ENCODE measurements around the gene DNAJC24.

DNAJC24 gene

DNA sequence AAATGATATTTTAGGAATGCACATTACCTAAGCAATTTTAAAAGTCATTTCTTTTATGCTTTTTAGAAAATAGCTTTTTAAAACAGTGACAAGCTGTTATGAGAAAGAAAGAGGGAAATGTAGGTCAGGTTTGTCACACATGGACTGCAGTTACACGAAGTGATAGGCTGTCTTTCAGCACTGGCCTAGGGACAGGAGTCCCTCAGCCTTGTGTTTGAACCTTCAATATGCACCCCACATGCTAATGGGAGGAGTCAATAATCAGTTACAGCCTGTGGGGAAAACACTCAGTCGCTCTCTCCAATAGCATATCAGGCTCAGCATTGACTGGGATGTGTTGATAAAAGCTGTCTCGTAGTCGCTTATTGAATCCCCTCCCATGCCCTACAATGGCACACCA lies 45.8 kb downstream of the DNAJC24 start:
- no peak for DNase-seq (ENCODE audit: low spot score)

DNA sequence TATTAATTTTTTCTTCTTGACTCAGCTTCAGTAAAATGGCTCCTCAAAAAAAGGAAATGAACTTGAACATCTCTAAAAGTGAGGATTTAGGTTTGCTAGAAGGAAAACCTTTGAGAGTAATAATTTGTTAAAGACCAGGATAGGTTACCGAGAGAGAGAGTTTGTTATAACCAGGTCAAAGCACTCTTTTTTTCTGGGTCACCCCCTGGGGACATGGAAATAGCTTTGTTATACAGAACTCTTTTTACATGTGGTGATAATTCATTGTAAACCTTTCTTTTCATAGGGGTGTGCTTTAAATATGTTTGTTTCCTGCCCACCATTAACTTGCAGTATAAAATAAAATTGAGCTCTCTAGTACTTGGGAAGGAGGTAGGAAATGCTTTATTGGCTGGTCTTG lies 47.7 kb downstream of the DNAJC24 start:
- DNase-seq (ENCODE audit: low spot score) = no peak

DNA sequence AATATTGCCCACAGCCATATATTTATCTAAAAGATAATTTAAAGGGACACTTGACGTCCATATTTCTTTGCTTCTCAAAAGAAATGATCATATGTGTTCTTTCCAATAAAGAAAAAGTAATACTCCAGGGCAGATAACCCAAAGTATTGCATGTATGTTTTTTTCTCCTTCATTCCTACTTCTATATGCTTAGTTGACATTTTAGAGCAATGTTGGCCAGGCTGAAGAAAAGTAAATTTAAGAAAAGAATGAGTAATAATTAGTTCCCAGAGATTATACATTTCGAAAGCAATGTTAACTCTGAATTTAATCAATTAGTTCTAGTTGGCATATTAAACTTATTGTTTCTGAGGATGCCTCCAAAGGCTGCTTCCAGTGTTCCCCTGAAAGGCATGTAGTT lies 48.2 kb downstream of the DNAJC24 start:
- DNase-seq (ENCODE audit: low spot score) = no peak

DNA sequence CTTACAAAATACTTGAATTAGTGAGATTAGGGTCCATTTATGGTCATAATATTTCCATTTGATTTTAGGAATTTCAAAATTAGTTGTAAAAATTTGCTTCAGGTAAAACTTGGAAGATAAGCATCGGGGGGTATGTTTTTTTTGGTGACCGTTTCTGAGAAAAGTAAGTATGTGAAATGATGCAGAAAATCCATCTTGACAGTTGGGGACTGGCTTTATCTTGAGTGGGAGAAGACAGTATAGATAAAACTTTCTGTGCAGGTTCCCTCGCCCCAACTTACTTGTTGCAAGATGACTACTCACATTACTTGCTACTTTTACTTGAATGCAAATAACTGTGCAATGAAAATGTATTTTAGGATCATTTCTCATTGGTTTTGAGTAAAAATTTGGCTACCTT lies 49.5 kb downstream of the DNAJC24 start:
- no peak for DNase-seq (ENCODE audit: low spot score)

DNA sequence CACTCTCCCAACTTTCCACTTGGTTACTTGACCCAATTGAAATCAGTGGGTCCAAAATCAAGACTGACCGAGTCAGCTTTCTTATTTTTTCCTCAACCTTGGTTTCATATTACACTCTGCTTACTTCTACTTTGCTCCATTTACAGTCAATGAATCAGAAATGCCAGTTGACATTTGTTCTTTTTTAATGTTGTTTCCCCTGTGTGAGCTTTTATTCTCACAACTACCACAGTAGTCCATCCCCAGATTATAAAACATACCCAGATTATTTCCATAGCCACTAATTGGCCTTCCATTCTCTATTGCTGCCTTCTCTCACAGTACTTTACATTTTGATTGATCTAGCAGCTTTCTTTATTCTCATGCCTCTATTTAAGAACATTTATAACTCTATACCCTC lies 50.0 kb downstream of the DNAJC24 start:
- DNase-seq (ENCODE audit: low spot score) = no peak

DNA sequence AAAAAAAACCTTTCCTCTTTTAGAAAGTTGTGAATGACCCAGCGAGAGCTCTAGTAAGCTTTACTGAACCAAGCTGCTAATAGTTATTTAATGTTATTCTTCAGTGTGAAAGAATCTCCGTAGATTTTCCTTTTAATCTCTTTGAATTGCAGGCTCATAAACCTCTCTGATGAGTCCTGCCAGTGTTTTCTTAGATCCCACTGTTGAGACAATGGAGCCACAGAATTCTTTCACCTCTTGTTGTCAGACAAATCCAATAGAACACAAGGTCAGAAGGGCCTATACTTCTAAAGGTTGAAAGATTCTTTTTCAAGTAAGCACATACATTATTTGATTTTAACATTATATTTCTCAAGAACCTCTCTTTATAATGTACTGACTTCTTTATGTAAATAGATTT lies 52.2 kb downstream of the DNAJC24 start:
- DNase-seq (ENCODE audit: low spot score) = no peak

DNA sequence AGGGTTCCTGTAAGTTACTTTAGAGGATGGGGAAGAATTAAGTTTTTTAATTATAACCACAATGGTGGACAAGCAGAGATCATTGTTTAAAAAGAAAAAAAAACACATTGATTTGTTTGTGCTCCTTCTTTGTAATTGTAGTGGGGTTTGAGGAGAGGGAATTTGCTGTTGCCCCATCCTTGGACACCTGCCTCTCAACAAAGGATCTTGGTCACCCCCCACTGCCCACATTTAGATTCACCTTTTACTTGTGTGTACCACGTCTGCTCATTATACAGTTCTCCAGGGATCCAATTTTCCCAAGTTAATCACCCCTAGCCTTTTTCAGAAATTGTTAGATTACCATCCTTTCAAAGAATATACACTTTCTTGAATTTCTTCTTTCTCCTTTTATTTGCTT lies 53.0 kb downstream of the DNAJC24 start:
- no peak for DNase-seq (ENCODE audit: low spot score)

DNA sequence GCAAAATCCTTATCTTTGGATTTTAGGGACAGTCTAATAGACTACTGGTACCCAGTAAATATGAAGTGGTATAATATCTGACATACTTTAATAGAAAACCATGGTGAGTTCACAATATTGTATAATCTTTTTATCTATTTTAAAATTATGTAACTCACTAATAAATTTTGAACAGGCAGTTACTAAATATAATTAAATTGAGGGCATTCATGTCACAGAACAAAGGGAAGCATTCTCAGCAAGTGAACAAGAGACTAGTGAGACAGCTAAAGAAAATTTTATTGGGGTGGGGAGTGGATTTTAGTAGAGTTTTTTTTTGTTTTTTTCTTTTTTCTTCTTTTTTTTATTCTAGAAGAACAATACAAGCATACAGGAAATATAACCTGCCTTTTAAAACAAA lies 55.0 kb downstream of the DNAJC24 start:
- DNase-seq (ENCODE audit: low spot score) = no peak

DNA sequence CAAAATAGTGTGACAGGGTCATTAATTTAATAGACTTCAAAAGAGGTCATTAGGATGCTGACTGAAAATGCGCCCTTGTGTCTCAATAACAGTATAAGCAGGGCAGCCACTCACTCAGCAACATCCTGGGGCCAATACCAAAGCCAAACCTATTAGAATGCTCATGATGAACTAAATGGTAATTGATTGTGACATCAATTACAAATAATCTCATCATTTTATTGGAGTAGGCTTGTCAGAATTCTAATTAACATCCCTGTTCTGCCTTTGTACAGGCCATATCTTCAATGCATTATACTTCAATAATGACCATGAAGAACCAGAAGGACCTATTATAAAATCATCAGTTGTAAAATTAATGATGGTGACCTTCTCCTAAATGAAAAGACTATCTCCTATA lies 64.2 kb downstream of the DNAJC24 start:
- DNase-seq (ENCODE audit: low spot score) = no peak

DNA sequence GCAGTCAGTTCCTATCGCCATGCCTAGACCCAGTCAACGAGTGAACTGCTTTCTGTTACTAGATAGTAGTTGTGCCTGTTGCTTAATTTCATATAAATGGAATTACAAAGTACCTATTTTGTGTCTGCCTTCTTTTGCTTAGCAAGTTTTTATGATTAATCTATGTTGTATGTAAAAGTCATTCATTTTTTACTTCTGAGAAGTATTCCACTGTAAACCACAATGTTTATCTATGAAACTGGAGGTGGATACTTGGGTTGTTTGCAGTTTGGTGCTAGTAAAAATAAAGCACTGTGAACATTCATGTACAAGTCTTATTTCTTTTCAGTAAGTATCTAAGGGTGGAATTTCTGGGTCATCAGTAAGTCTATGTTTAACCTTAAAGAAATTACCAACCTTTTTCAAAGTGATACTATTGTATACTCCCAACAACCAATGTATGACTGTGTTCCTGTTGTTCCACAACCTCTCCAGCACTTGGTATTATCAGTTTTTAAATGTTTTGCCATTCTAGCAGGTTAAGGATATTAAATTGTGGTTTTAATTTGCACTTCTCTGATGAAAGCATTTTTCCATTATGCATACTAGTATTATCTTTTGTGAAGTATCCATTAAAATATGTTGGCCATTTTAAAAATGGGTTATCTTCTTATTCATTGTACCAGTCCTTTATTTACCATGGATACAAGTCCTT lies 68.2 kb downstream of the DNAJC24 start:
- DNase-seq (ENCODE audit: low spot score) = peak; percentile 1

DNA sequence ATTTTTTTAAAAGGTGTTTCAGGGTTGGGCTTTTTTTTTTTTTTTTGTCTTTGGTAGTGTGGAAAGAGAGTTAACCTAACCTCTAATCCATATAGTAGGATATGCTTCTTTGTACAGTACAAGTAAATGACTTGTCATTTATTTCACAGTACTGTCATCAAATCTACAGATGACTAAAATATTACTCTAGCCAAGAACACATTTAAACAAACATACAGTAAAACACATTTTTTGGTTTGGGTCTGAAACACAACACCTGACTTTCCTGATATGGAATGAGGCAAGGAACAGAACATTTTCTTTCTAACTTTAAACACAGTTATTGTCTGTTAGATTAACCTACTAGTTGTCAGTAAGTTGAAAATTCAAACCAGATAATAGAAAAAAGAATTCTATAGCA lies 71.6 kb downstream of the DNAJC24 start:
- no peak for DNase-seq (ENCODE audit: low spot score)

DNA sequence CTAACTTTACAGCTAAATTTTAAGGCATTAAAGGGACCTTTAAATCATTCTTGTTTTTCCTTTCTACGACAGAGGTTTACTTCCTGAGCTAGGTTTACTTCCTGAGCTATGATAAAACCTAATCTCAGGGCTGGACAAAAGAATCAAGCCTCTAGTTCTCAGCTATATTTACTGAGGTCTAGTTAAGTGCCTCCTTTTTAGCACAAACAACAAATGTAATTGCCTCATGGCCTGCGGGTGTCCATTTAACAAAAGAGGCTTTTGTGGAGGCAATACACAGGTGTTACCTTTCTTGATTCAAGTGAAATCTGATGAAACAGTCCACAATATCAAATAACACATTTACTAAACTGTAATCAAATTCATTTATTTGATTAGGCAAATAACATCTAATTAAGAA lies 72.4 kb downstream of the DNAJC24 start:
- DNase-seq (ENCODE audit: low spot score) = no peak

DNA sequence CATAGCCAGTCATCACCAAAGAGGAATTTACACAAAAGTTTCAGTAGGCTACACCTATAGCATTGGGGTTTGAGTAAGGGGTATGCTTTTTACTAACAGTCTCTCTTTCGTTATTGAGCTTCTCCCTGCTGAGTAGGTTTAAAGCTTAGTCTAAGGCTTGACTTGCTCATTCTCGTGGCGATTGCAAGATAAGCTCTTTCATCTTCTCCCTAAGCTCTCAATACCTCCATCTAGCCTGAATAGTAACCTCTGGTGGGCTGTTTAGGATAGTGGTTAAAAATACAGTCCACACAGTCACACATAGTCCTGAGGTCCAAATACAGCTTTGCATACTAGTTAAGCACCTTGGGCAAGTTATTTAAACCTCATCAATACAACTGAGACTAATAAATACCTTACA lies 74.1 kb downstream of the DNAJC24 start:
- no peak for DNase-seq (ENCODE audit: low spot score)

DNA sequence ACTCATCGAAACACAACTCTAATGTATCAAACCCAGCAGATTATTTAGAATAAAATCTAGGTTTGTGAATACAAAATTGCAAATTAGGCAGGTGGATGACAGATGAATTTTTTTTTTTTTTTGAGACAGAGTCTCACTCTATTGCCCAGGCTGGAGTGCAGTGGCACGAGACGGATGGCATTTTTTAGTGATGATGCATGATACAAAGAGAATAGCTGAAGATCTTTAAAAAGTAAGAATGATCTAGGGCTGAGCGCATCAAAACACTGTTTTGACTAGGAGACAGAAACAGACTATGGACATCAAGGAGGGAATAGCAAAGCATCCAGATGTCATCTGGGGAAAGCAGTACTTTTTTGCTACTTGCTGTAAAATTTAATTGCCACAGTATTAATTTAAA lies 76.0 kb downstream of the DNAJC24 start:
- no peak for DNase-seq (ENCODE audit: low spot score)

DNA sequence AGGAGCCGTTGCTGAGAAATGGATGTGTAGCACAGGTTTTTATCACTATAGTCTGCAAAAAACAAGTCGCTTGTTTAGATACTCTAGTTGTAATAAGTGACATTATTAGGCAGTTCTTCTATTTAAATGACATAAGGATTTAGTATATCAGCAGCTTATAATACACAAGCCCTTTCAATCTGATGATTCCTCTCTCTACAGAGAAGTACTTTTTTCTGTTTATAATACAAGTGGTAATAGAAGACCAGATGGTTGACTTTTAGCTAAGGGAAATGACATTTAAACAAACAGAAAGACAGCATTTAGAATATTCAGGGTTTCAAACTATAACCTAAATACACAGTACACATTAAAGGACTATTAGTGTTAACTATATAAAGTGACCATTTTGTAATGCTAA lies 79.4 kb downstream of the DNAJC24 start:
- no peak for DNase-seq (ENCODE audit: low spot score)

DNA sequence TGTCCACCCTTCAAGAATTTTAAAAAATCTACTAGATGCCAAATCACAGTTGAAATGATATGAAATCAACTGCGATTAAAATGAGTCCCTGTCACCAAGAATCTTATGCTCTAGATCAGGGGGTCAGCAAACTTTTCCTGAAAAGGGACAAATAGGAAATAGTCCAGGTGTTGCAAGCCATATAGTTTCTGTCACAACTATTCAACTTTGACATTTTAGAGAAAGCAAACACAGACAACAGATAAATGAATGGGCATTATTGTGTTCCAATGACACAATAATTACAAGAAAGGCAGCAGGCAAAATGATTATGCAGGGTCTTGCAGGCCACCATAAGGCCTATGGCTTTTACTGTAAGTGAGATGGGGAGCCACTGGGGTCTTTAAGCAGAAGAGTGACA lies 81.2 kb downstream of the DNAJC24 start:
- no peak for DNase-seq (ENCODE audit: low spot score)

DNA sequence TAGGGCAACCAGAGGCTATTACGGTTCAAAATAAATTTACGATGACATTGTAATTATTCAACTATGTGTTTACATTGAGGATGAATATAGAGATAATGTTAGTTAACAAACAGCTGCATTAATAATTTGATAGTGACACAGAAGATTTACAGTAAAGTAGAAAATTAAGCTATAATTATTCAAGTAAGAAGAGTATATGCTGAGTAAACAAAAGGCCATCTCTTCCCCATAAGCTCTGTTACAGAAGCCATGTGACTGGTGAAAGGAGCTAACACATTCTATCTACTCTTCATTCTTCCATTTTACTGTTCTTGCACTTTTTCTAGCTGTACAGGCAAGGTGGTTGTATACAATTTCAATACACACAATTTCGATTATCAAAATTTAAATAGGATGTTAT lies 85.5 kb downstream of the DNAJC24 start:
- DNase-seq (ENCODE audit: low spot score) = no peak

DNA sequence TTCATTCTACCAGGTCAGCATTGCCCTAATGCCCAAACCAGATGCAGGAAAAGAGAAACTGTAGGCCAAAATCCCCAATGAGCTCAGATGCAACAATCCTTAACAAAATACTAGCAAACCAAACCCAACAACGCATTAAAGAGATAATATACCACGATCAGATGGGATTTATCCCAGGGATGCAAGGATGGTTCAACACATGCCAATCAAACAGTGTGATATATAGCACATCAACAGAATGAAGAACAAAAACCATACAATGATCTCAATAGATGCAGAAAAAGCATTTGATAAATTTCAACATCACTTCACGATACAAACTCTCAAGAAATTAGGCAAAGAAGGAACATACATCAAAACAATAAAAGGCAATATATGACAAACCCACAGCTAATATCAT lies 94.8 kb downstream of the DNAJC24 start:
- no peak for DNase-seq (ENCODE audit: low spot score)

DNA sequence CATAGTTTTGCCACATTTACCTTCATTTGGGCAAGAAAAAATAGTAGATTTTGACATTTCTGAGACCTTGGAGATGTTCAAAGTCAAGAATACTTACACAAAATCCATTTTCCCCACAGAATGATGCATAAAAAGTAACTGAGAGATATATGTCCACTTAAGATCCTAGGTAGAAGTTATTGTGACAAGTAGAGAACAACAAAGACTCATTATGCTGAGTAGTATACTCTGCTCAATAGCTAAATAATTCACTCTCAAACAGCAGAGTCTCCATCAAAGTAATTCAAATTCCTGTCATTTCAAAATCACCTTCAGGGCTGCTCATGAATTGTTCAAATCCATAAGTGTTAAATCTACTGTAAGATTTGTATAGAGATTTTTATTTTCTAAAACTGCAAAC lies 104.4 kb downstream of the DNAJC24 start:
- no peak for DNase-seq (ENCODE audit: low spot score)

DNA sequence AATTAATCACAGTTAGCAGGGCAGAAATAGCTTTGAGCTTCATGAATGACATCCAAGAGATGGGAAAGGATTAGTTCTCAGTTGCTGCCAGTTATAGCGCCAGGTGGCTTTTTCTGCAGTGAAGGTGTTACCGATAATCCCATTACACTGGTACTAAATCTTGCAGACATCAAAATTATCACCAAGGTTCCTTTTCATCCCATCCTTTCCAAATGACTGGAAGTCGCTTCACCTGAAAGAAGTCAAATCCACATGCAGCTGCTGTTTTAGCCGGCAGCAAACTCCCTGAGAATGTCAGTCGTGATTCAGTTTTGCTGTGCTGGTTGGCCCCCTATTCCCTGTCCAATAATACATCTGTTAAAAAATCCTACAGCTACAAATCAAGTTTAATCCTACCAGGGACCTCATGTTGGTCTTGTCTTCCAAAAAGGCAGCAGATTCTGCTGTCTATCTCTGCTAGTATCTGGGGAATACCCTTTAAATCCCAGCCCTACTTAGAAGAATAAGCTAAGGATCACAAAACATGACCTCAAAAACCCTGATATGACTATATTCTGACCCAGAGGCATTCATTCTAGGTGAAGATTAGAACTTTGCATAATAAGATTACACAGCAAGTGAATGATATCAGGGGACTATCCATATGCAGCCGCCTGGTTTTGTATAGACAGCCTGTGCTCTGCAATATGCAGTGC lies 108.0 kb downstream of the DNAJC24 start:
- no peak for DNase-seq (ENCODE audit: low spot score)

DNA sequence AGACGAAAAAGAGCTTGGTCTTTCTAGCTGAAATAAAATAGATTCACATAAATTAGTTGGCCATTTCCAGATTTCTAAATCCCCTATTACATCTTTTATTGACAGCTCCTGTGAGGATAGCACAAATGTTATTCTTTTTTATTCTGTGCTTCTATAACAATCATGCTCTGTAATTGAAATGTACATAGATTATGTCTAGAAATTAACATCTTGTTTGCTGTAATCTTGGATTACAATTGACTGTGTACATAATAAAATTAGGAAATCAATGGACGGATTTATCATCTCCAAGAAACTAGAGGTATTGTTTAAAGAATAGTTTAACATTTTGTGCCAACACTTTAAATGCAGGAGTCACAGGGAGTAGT lies 108.5 kb downstream of the DNAJC24 start:
- DNase-seq (ENCODE audit: low spot score) = no peak

DNA sequence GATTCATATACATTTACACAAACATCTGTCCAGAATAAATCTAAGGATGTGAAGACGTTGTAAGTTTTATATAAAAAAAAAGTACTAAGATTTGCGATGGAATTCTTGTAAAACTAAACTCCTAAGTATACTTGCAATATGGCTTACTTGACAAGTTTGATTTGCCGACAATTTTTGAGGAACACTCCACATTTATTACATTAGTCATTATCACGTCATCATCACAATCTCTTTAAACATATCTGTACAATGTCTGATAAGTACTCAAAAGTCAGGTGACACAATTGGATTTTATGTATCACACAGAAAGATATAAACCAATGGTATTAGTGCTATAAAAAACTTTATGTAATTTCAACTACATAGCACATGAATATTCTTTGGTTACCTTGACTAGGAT lies 109.4 kb downstream of the DNAJC24 start:
- no peak for DNase-seq (ENCODE audit: low spot score)

DNA sequence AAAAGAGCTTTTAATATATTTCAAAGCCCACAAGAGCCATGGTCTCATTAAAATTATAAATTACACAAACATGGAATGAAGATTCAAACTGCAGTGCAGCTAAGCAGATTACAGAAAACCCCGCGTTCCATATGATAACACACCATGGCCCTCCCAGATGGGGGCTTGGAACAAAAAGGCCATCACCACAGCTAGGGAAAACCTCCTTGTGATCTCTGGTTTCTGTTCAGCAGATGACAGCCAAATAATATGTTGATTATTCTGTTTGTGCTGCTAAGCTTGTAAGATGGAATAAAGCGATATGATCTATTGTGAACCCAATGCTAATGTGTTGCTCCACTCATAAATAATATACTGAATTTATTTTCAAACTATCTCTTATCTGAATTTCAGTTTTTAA lies 111.3 kb downstream of the DNAJC24 start:
- no peak for DNase-seq (ENCODE audit: low spot score)
